WTC11 (cell line): ENCODE data around the gene CRACDL. TPM values are rescaled to one million over a fixed set of nuclear protein-coding genes. Genes with fewer than 3 reads are reported as not detected.

Experiments
- ATAC-seq: fragments of 200-7000 bp; cut with Tn5 transposase; 2 replicates; pipeline ENCODE4 v1.10.0; 2021; ENCODE audit warnings: mild to moderate bottlenecking, moderate library complexity
- CTCF ChIA-PET: fragments of 300-600 bp; sonication (Branson Sonifier 250); formaldehyde crosslinking; loops from one replicate; lab custom pipeline; 2021; ENCODE audit warnings: antibody characterized with exemption; lab: Charles Lee
- POLR2A ChIA-PET: fragments of 350-600 bp; sonication (Branson Sonifier 250); formaldehyde crosslinking; loops from one replicate; lab custom pipeline; 2021; ENCODE audit warnings: antibody characterized with exemption; lab: Charles Lee
- DNase-seq: peaks from one replicate; pipeline ENCODE4 v3.0.0; 2021; ENCODE audit warnings: low spot score
- H3K27ac Mint-ChIP-seq: 2 replicates; pipeline ENCODE4 v1.8.0; 2021; ENCODE audit warnings: mixed read lengths
- H3K27me3 Mint-ChIP-seq: 2 replicates; pipeline ENCODE4 v1.8.0; 2021; ENCODE audit warnings: low read depth, mild to moderate bottlenecking, moderate library complexity, mixed read lengths
- H3K36me3 Mint-ChIP-seq: 2 replicates; pipeline ENCODE4 v1.8.0; 2021; ENCODE audit warnings: mixed read lengths
- H3K4me1 Mint-ChIP-seq: 2 replicates; pipeline ENCODE4 v1.8.0; 2022; ENCODE audit warnings: mixed read lengths
- H3K4me3 Mint-ChIP-seq: 2 replicates; pipeline ENCODE4 v1.8.0; 2021; ENCODE audit warnings: mild to moderate bottlenecking, moderate library complexity, mixed read lengths
- H3K9me3 Mint-ChIP-seq: 2 replicates; pipeline ENCODE4 v1.8.0; 2021; ENCODE audit warnings: mixed read lengths
- ARID4B ChIP-seq: sonication (generic); formaldehyde crosslinking; IDR thresholded peaks from 2 replicates; pipeline ENCODE4 v1.8.0; 2023; ENCODE audit warnings: missing genetic modification reagents, mild to moderate bottlenecking, borderline replicate concordance
- CBFB ChIP-seq: sonication (generic); formaldehyde crosslinking; IDR thresholded peaks from 2 replicates; pipeline ENCODE4 v1.8.1; 2022; ENCODE audit warnings: mild to moderate bottlenecking, low read depth, missing genetic modification reagents
- CDX4 ChIP-seq: fragments of 250-450 bp; sonication (Bioruptor Pico); IDR thresholded peaks from 2 replicates; pipeline ENCODE4 v1.9.0; 2021; ENCODE audit warnings: moderate library complexity, mild to moderate bottlenecking, inconsistent platforms, borderline replicate concordance
- CREM ChIP-seq: sonication (generic); formaldehyde crosslinking; IDR thresholded peaks from 2 replicates; pipeline ENCODE4 v1.8.1; 2022; ENCODE audit warnings: mild to moderate bottlenecking, missing genetic modification reagents, moderate library complexity
- CTCF ChIP-seq: fragments of 200-600 bp; IDR thresholded peaks from 2 replicates; pipeline ENCODE4 v1.8.0; 2022; ENCODE audit warnings: antibody characterized with exemption
- ESRRA ChIP-seq: sonication (generic); formaldehyde crosslinking; IDR thresholded peaks from 2 replicates; pipeline ENCODE4 v1.8.1; 2022; ENCODE audit warnings: mild to moderate bottlenecking, missing genetic modification reagents, borderline replicate concordance
- FOXP1 ChIP-seq: sonication (generic); formaldehyde crosslinking; IDR thresholded peaks from 2 replicates; pipeline ENCODE4 v1.8.0; 2022; ENCODE audit warnings: missing genetic modification reagents, mild to moderate bottlenecking, moderate library complexity, borderline replicate concordance
- GTF2I ChIP-seq: fragments of 250-450 bp; sonication (Bioruptor Pico); conservative IDR thresholded peaks from 2 replicates; pipeline ENCODE4 v1.4.0; 2021; ENCODE audit warnings: mild to moderate bottlenecking
- MYBL2 ChIP-seq: sonication (generic); formaldehyde crosslinking; IDR thresholded peaks from 2 replicates; pipeline ENCODE4 v1.8.1; 2023; ENCODE audit warnings: mild to moderate bottlenecking, moderate library complexity, missing genetic modification reagents
- NFE2L1 ChIP-seq: sonication (generic); formaldehyde crosslinking; IDR thresholded peaks from 2 replicates; pipeline ENCODE4 v1.8.1; 2023; ENCODE audit warnings: missing genetic modification reagents
- NR1H2 ChIP-seq: sonication (generic); formaldehyde crosslinking; IDR thresholded peaks from 2 replicates; pipeline ENCODE4 v1.9.0; 2021; ENCODE audit warnings: mild to moderate bottlenecking, moderate library complexity, missing genetic modification reagents
- NR3C1 ChIP-seq: sonication (generic); formaldehyde crosslinking; conservative IDR thresholded peaks from 2 replicates; pipeline ENCODE4 v1.8.1; 2023; ENCODE audit warnings: low read depth, mild to moderate bottlenecking, missing genetic modification reagents
- RORB ChIP-seq: fragments of 250-450 bp; sonication (Bioruptor Pico); IDR thresholded peaks from 2 replicates; pipeline ENCODE4 v1.9.0; 2021; ENCODE audit warnings: mild to moderate bottlenecking
- TEAD1 ChIP-seq: sonication (generic); formaldehyde crosslinking; IDR thresholded peaks from 2 replicates; pipeline ENCODE4 v1.8.0; 2022; ENCODE audit warnings: mild to moderate bottlenecking, missing genetic modification reagents
- ZNF423 ChIP-seq: fragments of 250-450 bp; sonication (Bioruptor Pico); IDR thresholded peaks from 2 replicates; pipeline ENCODE4 v2.1.2; 2022; ENCODE audit warnings: mild to moderate bottlenecking, moderate library complexity
- total RNA-seq: library from RNA; stranded (reverse); gene quantifications from 3 replicates; pipeline ENCODE4 v1.2.3, GENCODE V29; 2021
- TF ChIP-seq, protein P1 (sequence below): fragments of 250-450 bp; sonication (Bioruptor Pico); conservative IDR thresholded peaks from 2 replicates; pipeline ENCODE4 v1.9.0; 2021; ENCODE audit warnings: mild to moderate bottlenecking
- TF ChIP-seq, protein P2 (sequence below): sonication (generic); formaldehyde crosslinking; IDR thresholded peaks from 2 replicates; pipeline ENCODE4 v1.8.0; 2022; ENCODE audit warnings: mild to moderate bottlenecking, missing genetic modification reagents
- TF ChIP-seq, protein P3 (sequence below): fragments of 250-450 bp; sonication (Bioruptor Pico); IDR thresholded peaks from 2 replicates; pipeline ENCODE4 v1.9.0; 2021; ENCODE audit warnings: mild to moderate bottlenecking
- TF ChIP-seq, protein P4 (sequence below): sonication (generic); formaldehyde crosslinking; IDR thresholded peaks from 2 replicates; pipeline ENCODE4 v1.8.0; 2023; ENCODE audit warnings: missing genetic modification reagents
- TF ChIP-seq, protein P5 (sequence below): sonication (generic); formaldehyde crosslinking; IDR thresholded peaks from 2 replicates; pipeline ENCODE4 v1.8.1; 2022; ENCODE audit warnings: missing genetic modification reagents, borderline replicate concordance

CRACDL gene
- total RNA-seq, 1 experiment from 2014 or later, result 0.72 TPM

GRCh38 chr2:98801921-98802321 lies 134.1 kb downstream of the CRACDL start:
- no peak for DNase-seq
- Mint-ChIP-seq H3K9me3 (no peaks in the 10 kb centered on the region), H3K27ac (no peak overlapping the region), H3K36me3 (no peaks in the 10 kb centered on the region), H3K4me1 (peaks cover 10% of the 10 kb centered on the region; the same call in 1 of the 2 replicates), H3K4me3 (no peak overlapping the region), H3K27me3 (no peaks in the 10 kb centered on the region; the same call in 1 of the 2 replicates)
- TF ChIP-seq CBFB (CRISPR knock-in tag), result no peak
- TF ChIP-seq CTCF, result no peak
- TF ChIP-seq NR1H2, result no peak
- no peak for TF ChIP-seq ARID4B (CRISPR knock-in tag)
- no peak for TF ChIP-seq GTF2I (CRISPR knock-in tag)
- TF ChIP-seq, protein P1, sequence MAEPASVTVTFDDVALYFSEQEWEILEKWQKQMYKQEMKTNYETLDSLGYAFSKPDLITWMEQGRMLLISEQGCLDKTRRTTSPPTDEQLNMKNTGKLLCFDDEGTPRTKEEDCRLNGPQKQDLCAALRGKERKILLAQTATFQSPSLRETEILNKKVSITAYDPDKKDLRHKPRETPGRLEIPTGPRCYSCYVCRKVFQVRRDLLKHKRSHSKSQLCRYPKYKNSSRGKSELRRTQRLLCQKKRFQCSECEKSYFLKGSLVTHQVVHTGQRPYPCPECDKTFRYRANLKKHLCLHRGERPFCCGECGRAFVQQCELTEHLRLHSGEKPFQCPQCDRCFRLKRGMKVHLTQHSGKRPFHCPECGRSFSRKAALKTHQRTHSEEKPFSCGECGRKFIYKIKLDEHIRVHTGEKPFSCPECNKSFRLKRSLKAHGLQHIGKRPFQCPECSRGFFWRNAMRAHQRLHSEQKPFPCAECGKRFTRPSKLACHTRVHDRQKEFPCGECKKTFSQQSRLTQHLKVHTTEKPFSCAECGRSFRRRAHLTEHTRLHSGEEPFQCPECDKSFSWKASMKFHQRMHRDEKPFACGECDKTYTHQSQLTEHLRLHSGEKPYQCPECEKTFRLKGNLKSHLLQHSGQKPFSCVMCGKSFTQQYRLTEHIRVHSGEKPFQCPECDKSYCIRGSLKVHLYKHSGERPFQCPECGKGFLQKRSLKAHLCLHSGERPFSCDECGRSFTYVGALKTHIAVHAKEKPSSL (CRISPR knock-in tag), result no peak
- TF ChIP-seq ESRRA, result no peak
- no peak for TF ChIP-seq FOXP1 (CRISPR knock-in tag)
- TF ChIP-seq, protein P2, sequence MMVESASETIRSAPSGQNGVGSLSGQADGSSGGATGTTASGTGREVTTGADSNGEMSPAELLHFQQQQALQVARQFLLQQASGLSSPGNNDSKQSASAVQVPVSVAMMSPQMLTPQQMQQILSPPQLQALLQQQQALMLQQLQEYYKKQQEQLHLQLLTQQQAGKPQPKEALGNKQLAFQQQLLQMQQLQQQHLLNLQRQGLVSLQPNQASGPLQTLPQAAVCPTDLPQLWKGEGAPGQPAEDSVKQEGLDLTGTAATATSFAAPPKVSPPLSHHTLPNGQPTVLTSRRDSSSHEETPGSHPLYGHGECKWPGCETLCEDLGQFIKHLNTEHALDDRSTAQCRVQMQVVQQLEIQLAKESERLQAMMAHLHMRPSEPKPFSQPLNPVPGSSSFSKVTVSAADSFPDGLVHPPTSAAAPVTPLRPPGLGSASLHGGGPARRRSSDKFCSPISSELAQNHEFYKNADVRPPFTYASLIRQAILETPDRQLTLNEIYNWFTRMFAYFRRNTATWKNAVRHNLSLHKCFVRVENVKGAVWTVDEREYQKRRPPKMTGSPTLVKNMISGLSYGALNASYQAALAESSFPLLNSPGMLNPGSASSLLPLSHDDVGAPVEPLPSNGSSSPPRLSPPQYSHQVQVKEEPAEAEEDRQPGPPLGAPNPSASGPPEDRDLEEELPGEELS, result no peak
- no peak for TF ChIP-seq NR3C1 (CRISPR knock-in tag)
- no peak for TF ChIP-seq ZNF423 (CRISPR knock-in tag)
- TF ChIP-seq, protein P3, sequence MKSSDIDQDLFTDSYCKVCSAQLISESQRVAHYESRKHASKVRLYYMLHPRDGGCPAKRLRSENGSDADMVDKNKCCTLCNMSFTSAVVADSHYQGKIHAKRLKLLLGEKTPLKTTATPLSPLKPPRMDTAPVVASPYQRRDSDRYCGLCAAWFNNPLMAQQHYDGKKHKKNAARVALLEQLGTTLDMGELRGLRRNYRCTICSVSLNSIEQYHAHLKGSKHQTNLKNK (CRISPR knock-in tag), result no peak
- TF ChIP-seq, protein P4, sequence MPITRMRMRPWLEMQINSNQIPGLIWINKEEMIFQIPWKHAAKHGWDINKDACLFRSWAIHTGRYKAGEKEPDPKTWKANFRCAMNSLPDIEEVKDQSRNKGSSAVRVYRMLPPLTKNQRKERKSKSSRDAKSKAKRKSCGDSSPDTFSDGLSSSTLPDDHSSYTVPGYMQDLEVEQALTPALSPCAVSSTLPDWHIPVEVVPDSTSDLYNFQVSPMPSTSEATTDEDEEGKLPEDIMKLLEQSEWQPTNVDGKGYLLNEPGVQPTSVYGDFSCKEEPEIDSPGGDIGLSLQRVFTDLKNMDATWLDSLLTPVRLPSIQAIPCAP (CRISPR knock-in tag), result no peak
- no peak for TF ChIP-seq TEAD1 (CRISPR knock-in tag)
- TF ChIP-seq CDX4, result no peak
- TF ChIP-seq, protein P5, sequence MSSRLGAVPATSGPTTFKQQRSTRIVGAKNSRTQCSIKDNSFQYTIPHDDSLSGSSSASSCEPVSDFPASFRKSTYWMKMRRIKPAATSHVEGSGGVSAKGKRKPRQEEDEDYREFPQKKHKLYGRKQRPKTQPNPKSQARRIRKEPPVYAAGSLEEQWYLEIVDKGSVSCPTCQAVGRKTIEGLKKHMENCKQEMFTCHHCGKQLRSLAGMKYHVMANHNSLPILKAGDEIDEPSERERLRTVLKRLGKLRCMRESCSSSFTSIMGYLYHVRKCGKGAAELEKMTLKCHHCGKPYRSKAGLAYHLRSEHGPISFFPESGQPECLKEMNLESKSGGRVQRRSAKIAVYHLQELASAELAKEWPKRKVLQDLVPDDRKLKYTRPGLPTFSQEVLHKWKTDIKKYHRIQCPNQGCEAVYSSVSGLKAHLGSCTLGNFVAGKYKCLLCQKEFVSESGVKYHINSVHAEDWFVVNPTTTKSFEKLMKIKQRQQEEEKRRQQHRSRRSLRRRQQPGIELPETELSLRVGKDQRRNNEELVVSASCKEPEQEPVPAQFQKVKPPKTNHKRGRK (CRISPR knock-in tag), result no peak
- TF ChIP-seq MYBL2 (CRISPR knock-in tag), result no peak
- no peak for TF ChIP-seq CREM (CRISPR knock-in tag)
- no peak for TF ChIP-seq RORB (CRISPR knock-in tag)
- TF ChIP-seq NFE2L1 (CRISPR knock-in tag), result no peak
- ChIA-PET POLR2A (no interaction called here), CTCF (no interaction called here)
- ATAC-seq, result no peak
